Spleen (tissue), 11 donors: ENCODE measurements around the gene CSNK1A1. TPM values are rescaled to one million over a fixed set of nuclear protein-coding genes. Genes with fewer than 3 reads are reported as not detected.

Experiments
- DNase-seq: peaks from one replicate; pipeline ENCODE4 v3.0.0-alpha.2; 2020
- H3K27ac ChIP-seq, 8 donors: fragments of 200-600 bp; sonication (generic) in 7 of 8; 1 replicate in 4 of 8; 2 replicates in 4 of 8; pipeline versions ENCODE4 v1.5.0 to v1.8.0; 2016 to 2021; ENCODE audit warnings: inconsistent platforms in 4 of 8, mild to moderate bottlenecking in 4 of 8, moderate library complexity in 1 of 8
- H3K27me3 ChIP-seq, 7 donors: fragments of 200-600 bp; sonication (generic) in 6 of 7; replicated peaks in 1 of 7; 1 replicate in 4 of 7; 2 replicates in 3 of 7; pipeline versions ENCODE4 v1.5.0 to v1.8.0; 2016 to 2021; ENCODE audit warnings: inconsistent platforms in 3 of 7, mild to moderate bottlenecking in 1 of 7
- H3K36me3 ChIP-seq, 6 donors: fragments of 200-600 bp; sonication (generic) in 5 of 6; 1 replicate in 4 of 6; 2 replicates in 2 of 6; pipeline versions ENCODE4 v1.5.0 to v1.8.0; 2016 to 2021; ENCODE audit warnings: inconsistent platforms in 2 of 6
- H3K4me1 ChIP-seq, 6 donors: fragments of 200-600 bp; sonication (generic) in 5 of 6; 1 replicate in 3 of 6; 2 replicates in 3 of 6; pipeline versions ENCODE4 v1.5.0 to v1.8.0; 2016 to 2021; ENCODE audit warnings: inconsistent platforms in 3 of 6
- H3K4me3 ChIP-seq, 8 donors: fragments of 200-600 bp; sonication (generic) in 7 of 8; 1 replicate in 4 of 8; 2 replicates in 4 of 8; pipeline versions ENCODE4 v1.5.0 to v1.8.0; 2016 to 2021; ENCODE audit warnings: inconsistent platforms in 4 of 8, mild to moderate bottlenecking in 4 of 8, moderate library complexity in 2 of 8
- H3K9me3 ChIP-seq, 8 donors: fragments of 200-600 bp; sonication (generic) in 7 of 8; 1 replicate in 4 of 8; 2 replicates in 4 of 8; pipeline versions ENCODE4 v1.5.0 to v1.8.0; 2016 to 2021; ENCODE audit warnings: inconsistent platforms in 4 of 8
- CTCF ChIP-seq, 11 experiments: fragments of 200-600 bp in 7 of 11; fragments of 450-650 bp in 4 of 11; sonication (generic) in 4 of 11; IDR thresholded peaks in 8 of 11; conservative IDR thresholded peaks in 3 of 11; 1 replicate in 7 of 11; 2 replicates in 4 of 11; pipeline versions ENCODE4 v1.4.0 to v1.8.0; 2016 to 2021; ENCODE audit warnings: antibody characterized with exemption in 11 of 11, inconsistent platforms in 4 of 11, mild to moderate bottlenecking in 1 of 11
- POLR2A ChIP-seq, 3 donors: fragments of 450-650 bp; IDR thresholded peaks; one replicate each; pipeline ENCODE4 v1.5.1; 2017; ENCODE audit warnings: antibody characterized with exemption in 3 of 3, mild to moderate bottlenecking in 1 of 3
- POLR2AphosphoS5 ChIP-seq, 3 donors: sonication (generic); formaldehyde crosslinking; IDR thresholded peaks; one replicate each; pipeline ENCODE4 v1.5.1; 2017; ENCODE audit warnings: antibody characterized with exemption in 3 of 3
- WGBS, 5 donors: extraction: QIAGEN DNeasy Blood & Tissue Kit in 3 of 5; methylation state at CpG; one replicate each; pipeline versions ENCODE4 v1.1.5 to v1.1.7; 2013 to 2018; 5-methylcytosine and 5-hydroxymethylcytosine counted together
- intact Hi-C: fragments of 100-400 bp; cut with DNase I; formaldehyde crosslinking; loops from one replicate; pipeline ENCODE4 v1.15.0; 2023; ENCODE audit warnings: low total_unique reads
- polyA plus RNA-seq, 3 donors: library from polyadenylated mRNA; stranded (reverse); fragments of 200-250 nt; gene quantifications; one replicate each; pipeline ENCODE4 v1.2.1, GENCODE V29; 2013
- total RNA-seq, 7 donors: library from RNA; depleted of rRNA in 3 of 7; stranded (reverse); fragments of >200 nt in 3 of 7; fragmentation: NEBNext Ultra II Directional in 4 of 7; extraction: Animal tissue kit (Norgen Biotek cat#: 25700) in 4 of 7; gene quantifications; one replicate each; pipeline versions ENCODE4 v1.1.0 to v1.2.1, GENCODE V29; 2016 to 2021
- donor health status: healthy with polysubstance abuse.
- donor health status: DM: no; HTN: no; CAD: no; lungs with moderate emphysema.
- donor health status: DM: no; HTN: no; CAD: no.
- donor health status: Bipolar disorder and iron deficiency.
- donor health status: healthy.
- donor health status: DM: no; HTN: no; CAD: no.
- donor health status: DM: yes; HTN: yes; CAD: no.

Gene CSNK1A1
- total and polyA plus RNA-seq, 10 donors = 31.9 to 223 (median 185) TPM

GRCh38 chr5:149583394-149583793, 32.2 kb upstream of the CSNK1A1 start:
- H3K36me3 ChIP-seq = no peaks in the 10 kb centered on the region
- H3K9me3 ChIP-seq = no peaks in the 10 kb centered on the region
- H3K4me1 ChIP-seq = peaks cover 0 to 31% (median 18%) of the 10 kb centered on the region in 6 donors
- WGBS, 5 donors = 76 to 100% (median 83%) methylated on average over 1 of the region's 1 CpG; no CpG with 5 or more reads in 1 of the 5 donors
- intact Hi-C loops = no loop called here
- TF ChIP-seq POLR2A (IDR thresholded peaks at IDR 0.05) (no peak), CTCF (IDR thresholded peaks at IDR 0.05 in 8 of 11, conservative IDR thresholded peaks at IDR 0.05 in 3 of 11) (no peak), POLR2AphosphoS5 (IDR thresholded peaks at IDR 0.05) (no peak)
- peaks cover 0 to 26% (median 4%) of the 10 kb centered on the region in 7 donors for H3K27me3 ChIP-seq
- H3K27ac ChIP-seq = peak overlapping the region in 5 of 8 donors; percentile 1 to 41 (median 17)
- H3K4me3 ChIP-seq = no peak overlapping the region
- no peak for DNase-seq

- intact Hi-C loops = no loop called here
- peak overlapping the region in 4 of 8 donors; percentile 45 to 67 (median 62) for H3K27ac ChIP-seq
- no peaks in the 10 kb centered on the region for H3K36me3 ChIP-seq
- peak overlapping the region in 6 of 8 donors; percentile 38 to 72 (median 45) for H3K4me3 ChIP-seq
- TF ChIP-seq POLR2A (IDR thresholded peaks at IDR 0.05) (no peak), POLR2AphosphoS5 (IDR thresholded peaks at IDR 0.05) (no peak), CTCF (IDR thresholded peaks at IDR 0.05 in 8 of 11, conservative IDR thresholded peaks at IDR 0.05 in 3 of 11) (no peak)
- DNase-seq = no peak
- WGBS, 5 donors = 61 to 73% (median 68%) methylated on average over 9 of the region's 9 CpGs
- H3K27me3 ChIP-seq = peaks cover 0 to 26% (median 4%) of the 10 kb centered on the region in 7 donors
- H3K4me1 ChIP-seq = peaks cover 0 to 31% (median 18%) of the 10 kb centered on the region in 6 donors
- H3K9me3 ChIP-seq = no peaks in the 10 kb centered on the region
Observed at GRCh38 chr5:149581931-149582768, 30.9 kb upstream of the CSNK1A1 start.

- H3K27ac ChIP-seq = peak within 1 kb of the TSS in 7 of 8 donors; percentile 24 to 67 (median 45)
- H3K9me3 ChIP-seq = no peaks in the 10 kb centered on the region
- DNase-seq = peak; percentile 86
- TF ChIP-seq CTCF (IDR thresholded peaks at IDR 0.05 in 8 of 11, conservative IDR thresholded peaks at IDR 0.05 in 3 of 11) (no peak), POLR2AphosphoS5 (IDR thresholded peaks at IDR 0.05) (peak in 2 of 3 donors; percentile 53), POLR2A (IDR thresholded peaks at IDR 0.05) (no peak)
- peaks cover 0 to 26% (median 4%) of the 10 kb centered on the region in 7 donors for H3K27me3 ChIP-seq
- H3K4me3 ChIP-seq = peak within 1 kb of the TSS; percentile 32 to 72 (median 44)
- H3K36me3 ChIP-seq = no peaks in the 10 kb centered on the region
- peaks cover 0 to 31% (median 18%) of the 10 kb centered on the region in 6 donors for H3K4me1 ChIP-seq
- intact Hi-C loops = no loop called here
- 1 to 2% (median 2%) methylated on average over 18 to 56 of the region's 56 CpGs for WGBS, 5 donors
Observed at GRCh38 chr5:149581192-149581861, 30.1 kb upstream of the CSNK1A1 start, which contains the start of gene ARHGEF37. TSS of gene ARHGEF37 (plus strand) at chr5:149581498. CDS start at chr5:149597770, 16,272 bp downstream.
